Right lobe of liver (tissue), 4 donors: ENCODE measurements around the gene ACSS1.

Experiments used
- POLR2A ChIP-seq: fragments of 450-650 bp; IDR thresholded peaks from one replicate; pipeline ENCODE4 v1.6.1; 2017; ENCODE audit warnings: antibody characterized with exemption, mild to moderate bottlenecking
- TF ChIP-seq, protein P1 (sequence below), 4 donors: fragments of 200-600 bp in 3 of 4; fragments of 450-650 bp in 1 of 4; IDR thresholded peaks; one replicate each; pipeline versions ENCODE4 v1.5.1 to v1.8.0; 2016 to 2022; ENCODE audit warnings: antibody characterized with exemption in 4 of 4, mild to moderate bottlenecking in 2 of 4
- donor health status: DM: no; HTN: no; CAD: no.
- donor health status: DM: no; HTN: no; CAD: no.
- donor health status: DM: no; HTN: yes; CAD: no.

DNA sequence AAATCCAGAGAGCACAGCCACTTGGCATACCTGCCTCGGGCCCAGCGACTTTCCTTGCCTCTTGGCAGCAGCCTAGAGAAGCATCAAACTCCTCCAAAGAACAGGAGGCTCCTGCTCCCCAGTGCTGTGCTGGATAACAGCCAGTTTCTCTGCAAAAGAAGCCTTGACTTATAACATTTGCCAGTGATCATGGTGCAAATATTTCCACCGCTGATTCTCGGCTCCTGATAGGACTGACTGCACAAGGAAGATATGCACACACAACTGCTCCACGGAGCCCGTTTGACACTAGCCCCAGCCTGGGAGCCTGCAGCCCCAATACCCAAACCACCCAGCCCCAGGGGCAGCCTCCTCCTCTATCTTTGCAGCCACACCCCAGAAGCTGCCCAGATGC lies 17.5 kb downstream of the ACSS1 start:
- TF ChIP-seq, protein P1, sequence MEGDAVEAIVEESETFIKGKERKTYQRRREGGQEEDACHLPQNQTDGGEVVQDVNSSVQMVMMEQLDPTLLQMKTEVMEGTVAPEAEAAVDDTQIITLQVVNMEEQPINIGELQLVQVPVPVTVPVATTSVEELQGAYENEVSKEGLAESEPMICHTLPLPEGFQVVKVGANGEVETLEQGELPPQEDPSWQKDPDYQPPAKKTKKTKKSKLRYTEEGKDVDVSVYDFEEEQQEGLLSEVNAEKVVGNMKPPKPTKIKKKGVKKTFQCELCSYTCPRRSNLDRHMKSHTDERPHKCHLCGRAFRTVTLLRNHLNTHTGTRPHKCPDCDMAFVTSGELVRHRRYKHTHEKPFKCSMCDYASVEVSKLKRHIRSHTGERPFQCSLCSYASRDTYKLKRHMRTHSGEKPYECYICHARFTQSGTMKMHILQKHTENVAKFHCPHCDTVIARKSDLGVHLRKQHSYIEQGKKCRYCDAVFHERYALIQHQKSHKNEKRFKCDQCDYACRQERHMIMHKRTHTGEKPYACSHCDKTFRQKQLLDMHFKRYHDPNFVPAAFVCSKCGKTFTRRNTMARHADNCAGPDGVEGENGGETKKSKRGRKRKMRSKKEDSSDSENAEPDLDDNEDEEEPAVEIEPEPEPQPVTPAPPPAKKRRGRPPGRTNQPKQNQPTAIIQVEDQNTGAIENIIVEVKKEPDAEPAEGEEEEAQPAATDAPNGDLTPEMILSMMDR (IDR thresholded peaks at IDR 0.05) = no peak
- TF ChIP-seq POLR2A = no peak
